ENCODE results near the gene B3GNT7.

Gene B3GNT7

DNA sequence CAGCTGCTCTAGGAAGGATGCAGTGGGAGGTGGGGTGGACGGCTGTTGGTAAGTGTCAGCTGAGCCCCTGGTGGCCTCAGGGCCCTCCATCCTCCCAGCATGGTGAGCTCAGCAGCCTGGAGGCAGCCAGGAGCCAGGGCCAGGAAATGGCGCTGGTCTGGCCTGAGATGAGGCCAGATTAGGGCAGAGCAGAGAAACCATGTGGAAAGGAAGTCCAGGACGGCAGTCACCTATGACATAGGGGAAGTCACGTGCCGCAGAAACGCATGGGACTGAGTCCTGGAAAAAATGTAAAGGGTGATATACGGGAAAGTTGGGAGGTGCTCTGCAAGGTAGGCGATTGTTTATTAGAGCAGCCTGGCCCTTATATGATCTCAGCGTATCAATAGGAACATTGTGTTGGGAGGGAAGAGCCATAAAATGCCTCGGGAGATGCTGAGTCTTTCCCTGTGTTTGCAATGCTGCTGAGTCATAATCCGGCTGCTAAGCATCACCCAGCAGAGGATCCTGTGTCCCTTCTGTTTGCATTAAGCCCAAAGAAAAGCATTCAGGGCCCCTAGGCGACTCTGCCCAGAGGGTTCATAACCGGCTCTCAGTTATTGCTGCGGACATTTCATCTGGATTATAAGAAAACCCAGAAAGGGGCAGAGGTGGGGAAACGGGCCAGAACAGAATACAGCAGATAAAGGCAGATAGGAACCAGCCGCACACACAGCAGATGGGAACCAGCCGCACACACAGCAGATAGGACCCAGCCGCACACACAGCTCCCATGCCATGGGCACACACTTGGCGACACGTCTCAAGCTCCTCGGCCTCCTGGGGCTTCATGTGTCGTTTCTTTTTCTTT, 30.3 kb upstream of the B3GNT7 start:
- TF ChIP-seq, protein P1, sequence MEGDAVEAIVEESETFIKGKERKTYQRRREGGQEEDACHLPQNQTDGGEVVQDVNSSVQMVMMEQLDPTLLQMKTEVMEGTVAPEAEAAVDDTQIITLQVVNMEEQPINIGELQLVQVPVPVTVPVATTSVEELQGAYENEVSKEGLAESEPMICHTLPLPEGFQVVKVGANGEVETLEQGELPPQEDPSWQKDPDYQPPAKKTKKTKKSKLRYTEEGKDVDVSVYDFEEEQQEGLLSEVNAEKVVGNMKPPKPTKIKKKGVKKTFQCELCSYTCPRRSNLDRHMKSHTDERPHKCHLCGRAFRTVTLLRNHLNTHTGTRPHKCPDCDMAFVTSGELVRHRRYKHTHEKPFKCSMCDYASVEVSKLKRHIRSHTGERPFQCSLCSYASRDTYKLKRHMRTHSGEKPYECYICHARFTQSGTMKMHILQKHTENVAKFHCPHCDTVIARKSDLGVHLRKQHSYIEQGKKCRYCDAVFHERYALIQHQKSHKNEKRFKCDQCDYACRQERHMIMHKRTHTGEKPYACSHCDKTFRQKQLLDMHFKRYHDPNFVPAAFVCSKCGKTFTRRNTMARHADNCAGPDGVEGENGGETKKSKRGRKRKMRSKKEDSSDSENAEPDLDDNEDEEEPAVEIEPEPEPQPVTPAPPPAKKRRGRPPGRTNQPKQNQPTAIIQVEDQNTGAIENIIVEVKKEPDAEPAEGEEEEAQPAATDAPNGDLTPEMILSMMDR (conservative IDR thresholded peaks at IDR 0.05; ENCODE audit: low read depth), result no peak
- peak; percentile 79 for DNase-seq (ENCODE audit: low spot score)
- POLR2A ChIA-PET (ENCODE audit: low non-redundant PET), result no interaction called here
- H3K27ac ChIP-seq, result peak overlapping the region; percentile 37
- CTCF ChIA-PET, result interaction anchor here (0.6 kb wide), 1 partner anchor 52 kb away, joined by 6 read pairs; no protein-coding TSS in a partner anchor

DNA sequence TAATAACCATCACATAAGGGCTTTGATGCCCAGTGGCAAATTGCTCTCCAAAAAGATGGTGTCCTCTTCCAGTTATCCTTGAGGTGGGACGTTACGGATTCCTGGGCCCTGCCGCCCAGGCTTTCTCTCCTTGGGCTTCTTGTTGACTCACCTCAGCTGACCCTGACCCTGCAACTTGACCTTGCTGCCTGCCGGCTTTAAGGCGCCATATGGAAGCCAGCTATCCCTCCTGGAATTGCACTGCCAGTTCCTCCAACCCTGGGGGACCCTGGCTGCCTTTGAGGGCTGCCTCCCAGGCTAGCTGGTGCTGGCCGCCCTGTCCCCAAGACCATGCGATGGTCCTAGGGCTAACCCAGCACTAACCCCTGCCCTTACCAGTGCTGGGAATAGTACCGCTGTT, 28.3 kb upstream of the B3GNT7 start:
- no peak overlapping the region for H3K27ac ChIP-seq
- TF ChIP-seq, protein P1 (conservative IDR thresholded peaks at IDR 0.05; ENCODE audit: low read depth), result no peak
- DNase-seq (ENCODE audit: low spot score), result no peak
- ChIA-PET POLR2A (ENCODE audit: low non-redundant PET) (interaction anchor here (0.7 kb wide), 1 partner anchor 1574 kb away, joined by 4 read pairs; no protein-coding TSS in a partner anchor), CTCF (interaction anchor here (0.6 kb wide), 1 partner anchor 105 kb away, joined by 3 read pairs; no protein-coding TSS in a partner anchor)

DNA sequence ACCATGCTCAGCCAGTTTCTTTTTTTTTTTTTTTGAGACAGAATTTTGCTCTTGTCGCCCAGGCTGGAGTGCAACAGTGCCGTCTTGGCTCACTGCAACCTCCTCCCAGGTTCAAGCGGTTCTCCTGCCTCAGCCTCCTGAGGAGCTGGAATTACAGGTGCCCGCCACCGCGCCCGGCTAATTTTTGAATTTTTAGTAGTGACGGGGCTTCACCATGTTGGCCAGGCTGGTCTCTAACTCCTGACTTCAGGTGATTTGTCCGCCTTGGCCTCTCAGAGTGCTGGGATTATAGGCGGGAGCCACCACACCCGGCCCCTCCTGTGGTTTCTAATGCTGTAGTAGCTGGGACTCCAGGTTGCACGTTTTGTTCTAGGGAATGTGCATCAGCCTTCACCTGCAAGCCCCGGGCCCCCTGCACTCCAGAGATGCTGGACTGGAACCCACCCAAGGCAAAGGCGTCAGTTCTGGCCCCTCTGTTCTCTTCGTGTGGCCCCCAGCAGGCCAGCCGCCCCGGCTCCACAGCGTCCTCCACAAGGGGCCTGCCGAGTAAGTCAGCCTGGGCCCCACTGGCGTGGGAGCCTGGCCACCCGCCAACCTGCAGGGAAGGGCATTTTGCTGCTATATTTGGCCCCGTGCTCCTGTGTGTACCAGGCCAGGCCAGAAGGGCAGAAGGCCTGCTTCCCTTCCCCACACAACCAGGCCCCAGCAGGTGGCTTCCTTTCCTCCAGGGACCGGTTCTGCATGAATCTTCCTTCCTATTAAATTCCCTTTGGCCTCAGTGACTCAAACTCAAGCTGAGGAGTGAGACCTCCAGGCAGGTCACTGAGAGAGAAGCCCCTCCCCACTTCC, 25.7 kb upstream of the B3GNT7 start:
- POLR2A ChIA-PET (ENCODE audit: low non-redundant PET), result no interaction called here
- no peak for DNase-seq (ENCODE audit: low spot score)
- CTCF ChIA-PET, result interaction anchor here (0.5 kb wide), 1 partner anchor 112 kb away, joined by 3 read pairs; no protein-coding TSS in a partner anchor
- TF ChIP-seq, protein P1 (conservative IDR thresholded peaks at IDR 0.05; ENCODE audit: low read depth), result no peak
- no peak overlapping the region for H3K27ac ChIP-seq

DNA sequence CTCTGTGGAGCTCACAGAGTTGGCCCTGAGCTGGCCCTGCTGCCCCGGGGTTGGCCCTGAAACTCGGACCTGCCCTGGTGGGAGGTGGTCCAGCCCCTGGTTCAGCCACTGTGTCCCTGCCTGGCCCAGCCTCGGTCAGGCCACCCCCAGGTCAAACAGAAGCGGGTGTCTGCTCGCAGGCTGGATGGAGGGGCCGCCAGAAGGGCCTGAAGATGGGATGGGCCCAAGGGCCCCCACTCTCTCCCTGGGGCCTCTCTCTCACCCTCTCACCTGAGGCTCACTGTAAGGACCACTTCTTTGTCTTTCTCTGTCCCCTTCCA, 25.1 kb upstream of the B3GNT7 start:
- ChIA-PET POLR2A (ENCODE audit: low non-redundant PET) (no interaction called here), CTCF (interaction anchor here (0.6 kb wide), 1 partner anchor 7 kb away, joined by 3 read pairs; no protein-coding TSS in a partner anchor)
- TF ChIP-seq, protein P1 (conservative IDR thresholded peaks at IDR 0.05; ENCODE audit: low read depth), result no peak
- no peak overlapping the region for H3K27ac ChIP-seq
- DNase-seq (ENCODE audit: low spot score), result no peak

DNA sequence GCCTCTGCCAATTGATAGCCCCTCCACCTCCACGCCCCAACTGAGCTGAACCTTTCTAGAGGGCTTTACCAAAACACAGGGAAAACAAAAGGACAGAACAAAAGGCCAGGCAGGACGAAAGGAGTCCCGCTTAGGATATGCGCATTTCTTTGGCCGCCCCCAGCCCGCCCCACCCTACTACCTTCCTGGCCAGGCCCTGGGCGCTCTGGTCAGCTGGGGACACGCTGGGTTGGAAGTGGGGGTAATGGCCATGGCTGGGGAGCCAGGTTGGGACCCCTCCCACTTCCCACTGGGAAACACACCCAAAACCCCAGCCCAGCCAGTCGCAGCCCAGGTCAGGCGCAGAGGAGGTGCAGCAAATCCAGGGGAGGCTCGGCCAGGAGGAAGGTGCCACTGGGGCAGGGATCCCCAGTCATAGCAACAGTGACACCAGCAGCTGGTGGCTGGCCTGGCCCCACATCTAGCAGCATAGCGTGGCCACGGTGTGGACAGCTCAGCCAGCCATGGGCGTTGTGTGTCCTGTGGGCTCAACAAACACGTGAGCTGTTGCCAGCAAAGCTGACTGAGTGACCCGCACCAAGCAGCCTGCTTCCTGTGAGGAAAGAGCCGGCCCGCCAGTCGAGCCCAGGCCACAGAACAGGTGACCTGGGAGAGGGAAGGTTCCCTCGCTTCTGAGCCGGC, 24.6 kb upstream of the B3GNT7 start:
- ChIA-PET POLR2A (ENCODE audit: low non-redundant PET) (no interaction called here), CTCF (interaction anchor here (0.6 kb wide), 1 partner anchor 8 kb away, joined by 3 read pairs; no protein-coding TSS in a partner anchor)
- no peak for DNase-seq (ENCODE audit: low spot score)
- TF ChIP-seq, protein P1 (conservative IDR thresholded peaks at IDR 0.05; ENCODE audit: low read depth), result no peak
- no peak overlapping the region for H3K27ac ChIP-seq
